ENCODE data around the gene TTC9B.

TTC9B gene

GRCh38 chr19:40217934-40218890, at the start of gene TTC9B:
TSS of gene TTC9B (minus strand) at chr19:40218384. CDS start at chr19:40218381, 3 bp downstream.
- DNase-seq (ENCODE audit: low spot score): no peak

DNA sequence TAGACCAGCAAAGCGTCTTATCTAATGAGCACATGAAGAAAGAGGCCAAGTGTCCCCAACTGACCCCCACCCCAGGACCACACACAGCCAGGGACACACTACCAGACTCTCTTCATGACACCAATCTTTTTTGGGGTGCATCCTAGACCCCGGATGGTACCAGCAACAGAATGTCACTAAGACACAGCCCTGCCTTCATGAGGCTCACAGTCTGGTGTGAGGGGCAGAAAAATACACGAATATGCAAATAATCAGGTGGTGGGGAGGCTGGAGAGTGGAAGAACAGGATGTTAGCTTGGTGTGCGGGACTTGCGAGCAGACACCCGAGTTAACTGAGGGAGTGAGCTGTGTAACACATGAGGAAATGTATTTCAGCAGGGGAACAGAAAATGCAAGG, 49.4 kb upstream of the TTC9B start:
- no peak for DNase-seq (ENCODE audit: low spot score)

GRCh38 chr19:40266912-40267600, 48.9 kb upstream of the TTC9B start:
- no peak for DNase-seq (ENCODE audit: low spot score)

- DNase-seq (ENCODE audit: low spot score): no peak
Observed at GRCh38 chr19:40266119-40266518, 47.9 kb upstream of the TTC9B start.

DNA sequence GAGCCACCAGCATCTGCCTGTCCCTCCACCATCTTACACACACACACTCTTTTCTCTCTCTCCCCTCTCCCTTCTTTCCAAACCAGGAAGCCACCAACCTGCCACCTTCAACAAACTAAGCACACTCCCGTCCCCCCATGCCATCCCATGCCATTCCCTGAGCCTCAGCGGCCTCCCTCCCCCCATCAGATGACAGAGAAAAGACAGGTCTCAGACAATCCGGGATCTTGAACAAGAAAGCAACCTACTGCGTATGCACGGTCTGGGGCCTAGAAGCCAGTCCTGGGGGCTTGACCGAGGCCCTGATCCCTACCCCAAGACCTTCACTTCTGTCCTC, 47.5 kb upstream of the TTC9B start:
- no peak for DNase-seq (ENCODE audit: low spot score)

DNA sequence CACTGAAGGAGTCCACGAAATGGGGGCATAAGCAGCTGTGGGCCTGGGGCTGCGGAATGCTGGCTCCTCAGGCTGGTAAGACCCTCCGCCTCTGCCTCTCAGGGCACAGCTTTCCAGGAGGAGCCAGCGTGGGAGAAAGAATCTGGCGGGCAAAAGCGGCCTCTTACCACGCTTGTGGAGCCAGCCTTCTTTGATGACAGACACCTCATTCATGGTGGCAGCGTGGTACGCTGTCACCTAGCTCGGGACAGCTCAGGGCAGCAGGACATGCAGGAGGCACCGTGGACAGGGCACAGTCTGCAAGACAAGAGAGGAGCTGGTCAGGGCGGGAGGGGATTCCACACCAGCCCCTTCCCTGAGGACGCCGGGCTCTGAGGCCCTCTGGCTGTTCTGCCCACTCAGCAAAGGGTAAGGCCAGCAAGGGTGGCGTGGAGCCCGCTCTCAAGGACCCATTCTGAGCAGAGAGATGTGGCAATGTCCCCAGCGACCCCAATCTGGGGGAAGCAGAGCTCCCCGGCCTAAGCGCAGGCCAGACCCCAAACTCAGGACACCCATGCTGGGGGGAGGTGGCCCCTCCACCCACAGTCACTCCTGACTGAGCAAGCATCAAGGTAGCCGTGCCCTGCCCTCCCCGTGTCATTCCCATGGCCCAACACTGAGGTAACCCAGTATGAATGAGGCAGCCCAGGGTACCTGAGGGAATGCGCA, 47.0 kb upstream of the TTC9B start:
- no peak for DNase-seq (ENCODE audit: low spot score)

GRCh38 chr19:40264314-40265054, 46.3 kb upstream of the TTC9B start:
- DNase-seq (ENCODE audit: low spot score): no peak

- no peak for DNase-seq (ENCODE audit: low spot score)
Observed at GRCh38 chr19:40263440-40264313, 45.5 kb upstream of the TTC9B start.

GRCh38 chr19:40262422-40262821, 44.2 kb upstream of the TTC9B start:
- DNase-seq (ENCODE audit: low spot score): no peak

- no peak for DNase-seq (ENCODE audit: low spot score)
Observed at GRCh38 chr19:40261631-40262030, 43.4 kb upstream of the TTC9B start.

GRCh38 chr19:40257096-40257517, 38.9 kb upstream of the TTC9B start:
- no peak for DNase-seq (ENCODE audit: low spot score)

GRCh38 chr19:40256512-40256911, 38.3 kb upstream of the TTC9B start:
- DNase-seq (ENCODE audit: low spot score): no peak

DNA sequence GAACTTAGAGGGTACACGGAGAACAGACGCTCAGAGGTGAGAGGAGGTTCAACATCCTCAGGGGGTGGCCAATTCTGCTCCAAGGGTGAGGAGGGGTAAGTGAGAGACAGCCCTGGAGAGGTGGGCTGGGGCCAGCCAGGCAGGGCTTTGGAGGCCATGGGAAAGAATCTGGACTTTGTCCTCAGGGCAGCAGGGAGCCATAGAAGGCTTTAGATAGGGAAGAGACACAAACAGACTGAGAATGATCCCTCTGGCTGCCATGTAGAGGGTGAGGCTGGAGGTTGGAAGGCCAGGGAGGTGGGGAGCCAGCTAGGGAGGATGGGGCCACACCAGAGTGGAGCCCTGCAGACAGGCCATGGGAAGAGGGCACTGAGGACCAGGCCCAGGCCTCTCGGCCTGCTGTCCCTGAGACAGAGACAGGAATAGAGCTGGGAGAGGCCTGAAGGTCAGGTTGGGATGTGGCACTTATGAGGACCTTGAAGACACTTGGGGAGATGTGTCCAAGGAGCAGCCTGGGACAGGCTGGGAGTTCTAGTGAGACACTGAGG, 37.5 kb upstream of the TTC9B start:
- no peak for DNase-seq (ENCODE audit: low spot score)

GRCh38 chr19:40254714-40255418, 36.7 kb upstream of the TTC9B start:
- no peak for DNase-seq (ENCODE audit: low spot score)

DNA sequence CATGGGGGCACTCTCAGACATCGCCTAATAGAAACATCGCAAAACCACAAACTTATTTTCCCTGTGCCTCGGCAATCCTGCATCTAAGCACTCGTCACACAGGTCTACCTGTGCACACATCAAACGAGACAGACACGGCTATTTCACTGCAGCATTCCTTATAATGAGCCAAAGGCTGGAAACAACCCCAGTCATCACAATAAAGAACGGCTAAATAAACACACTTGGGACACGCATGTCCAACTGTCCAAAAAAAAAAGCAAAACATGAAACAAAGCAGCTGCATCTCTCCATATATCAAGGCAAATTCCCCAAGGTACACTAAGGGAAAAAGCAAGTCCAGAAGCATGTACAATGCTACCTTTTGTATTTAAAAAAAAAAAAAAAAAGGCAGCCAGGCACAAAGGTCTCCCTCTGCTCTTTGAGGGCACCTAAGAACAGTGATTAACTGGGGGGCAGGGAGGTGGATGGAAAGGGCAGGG, 35.5 kb upstream of the TTC9B start:
- DNase-seq (ENCODE audit: low spot score): no peak

GRCh38 chr19:40252395-40252794, 34.2 kb upstream of the TTC9B start:
- DNase-seq (ENCODE audit: low spot score): no peak

- no peak for DNase-seq (ENCODE audit: low spot score)
Observed at GRCh38 chr19:40251991-40252390, 33.8 kb upstream of the TTC9B start.

DNA sequence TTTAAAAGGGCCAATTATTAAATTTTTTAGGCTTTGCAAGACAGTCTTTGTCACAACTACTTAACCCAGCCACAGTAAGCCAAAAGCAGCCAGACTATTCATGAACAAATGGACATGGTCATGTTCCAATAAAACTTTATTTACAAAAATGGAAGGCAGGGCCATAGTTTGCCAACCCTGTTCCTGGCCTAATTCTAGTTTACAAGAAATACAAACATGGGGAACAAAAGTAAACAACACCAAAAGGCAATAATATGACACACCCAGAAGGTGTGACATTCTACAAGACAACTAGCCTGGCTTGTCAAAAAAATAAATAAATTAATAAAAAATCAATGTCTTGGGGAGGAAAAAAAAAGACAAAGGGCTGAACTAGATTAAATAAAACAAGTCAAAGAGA, 33.1 kb upstream of the TTC9B start:
- no peak for DNase-seq (ENCODE audit: low spot score)

DNA sequence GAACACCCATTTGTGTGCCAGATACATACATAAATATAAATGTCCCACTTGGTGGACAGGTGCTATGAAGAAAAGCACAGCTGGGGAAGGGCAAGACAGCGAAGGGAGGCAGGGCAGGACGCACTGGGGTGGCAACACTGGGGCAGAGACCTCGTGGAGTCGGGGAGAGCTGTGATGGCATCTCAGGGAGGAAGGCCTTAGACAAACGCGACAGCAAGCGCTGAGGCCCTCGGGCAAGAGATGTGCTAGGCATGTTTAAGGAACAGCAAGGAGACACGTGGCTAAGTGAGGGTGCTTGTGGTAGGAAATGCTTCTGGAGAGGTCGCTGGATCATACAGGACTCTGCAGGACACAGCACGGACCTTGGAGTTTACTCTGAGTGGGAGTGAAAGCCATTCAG, 31.6 kb upstream of the TTC9B start:
- DNase-seq (ENCODE audit: low spot score): no peak

DNA sequence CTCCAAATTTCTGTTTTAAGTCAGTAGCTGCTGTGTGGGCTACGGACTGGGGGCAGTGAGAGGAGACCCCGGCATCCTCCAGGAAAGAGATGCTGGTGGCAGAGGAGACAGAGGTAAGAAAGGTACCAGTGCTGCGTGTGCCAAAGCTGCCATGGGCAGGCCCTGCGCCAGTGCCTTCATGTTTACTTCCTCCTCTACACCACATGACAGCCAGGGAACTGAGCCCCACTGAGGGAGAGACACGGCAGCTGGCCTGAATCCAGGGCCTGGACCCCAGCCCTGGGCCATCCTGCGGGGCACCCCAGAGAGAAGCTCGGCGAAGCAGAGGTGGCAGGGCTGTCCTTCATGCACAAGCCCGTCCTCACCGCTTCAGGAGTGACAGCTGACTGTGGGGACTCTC, 31.0 kb upstream of the TTC9B start:
- no peak for DNase-seq (ENCODE audit: low spot score)
